Measurements from ENCODE around the gene ASGR2.

The ASGR2 gene

DNA sequence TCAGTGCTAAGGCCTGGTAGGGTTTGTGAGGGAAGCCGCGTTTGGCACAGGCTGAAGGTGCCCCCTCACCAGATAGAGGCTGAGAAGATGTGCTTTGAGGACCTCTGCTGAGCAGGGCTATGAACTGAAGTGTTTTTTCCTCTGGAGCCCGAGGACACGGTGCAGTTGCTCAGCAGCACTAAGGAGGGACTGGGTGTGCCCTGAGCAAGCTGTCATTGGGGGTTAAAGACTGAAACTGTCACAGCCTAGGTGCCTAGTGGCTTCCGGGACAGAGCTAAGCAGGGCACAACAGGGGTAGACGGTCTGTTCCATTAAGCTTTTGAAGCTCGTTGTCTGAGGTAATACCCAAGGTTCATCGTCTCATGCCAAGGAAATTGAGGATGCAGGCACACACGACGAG is 24.8 kb upstream of the ASGR2 start:
- no peak for DNase-seq (ENCODE audit: low read depth)
- no peak for TF ChIP-seq CTCF (conservative IDR thresholded peaks at IDR 0.05; ENCODE audit: control insufficient read depth, insufficient read depth, low read depth, low read length)
- H3K4me3 ChIP-seq (ENCODE audit: control insufficient read depth, low read depth, low read length): no peak overlapping the region

GRCh38 chr17:7138800-7139381 is 24.3 kb upstream of the ASGR2 start:
- H3K4me3 ChIP-seq (ENCODE audit: control insufficient read depth, low read depth, low read length): no peak overlapping the region
- DNase-seq (ENCODE audit: low read depth): no peak
- TF ChIP-seq CTCF (conservative IDR thresholded peaks at IDR 0.05; ENCODE audit: control insufficient read depth, insufficient read depth, low read depth, low read length): no peak

GRCh38 chr17:7137171-7137943 is 22.7 kb upstream of the ASGR2 start:
- no peak for TF ChIP-seq CTCF (conservative IDR thresholded peaks at IDR 0.05; ENCODE audit: control insufficient read depth, insufficient read depth, low read depth, low read length)
- H3K4me3 ChIP-seq (ENCODE audit: control insufficient read depth, low read depth, low read length): no peak overlapping the region
- no peak for DNase-seq (ENCODE audit: low read depth)

DNA sequence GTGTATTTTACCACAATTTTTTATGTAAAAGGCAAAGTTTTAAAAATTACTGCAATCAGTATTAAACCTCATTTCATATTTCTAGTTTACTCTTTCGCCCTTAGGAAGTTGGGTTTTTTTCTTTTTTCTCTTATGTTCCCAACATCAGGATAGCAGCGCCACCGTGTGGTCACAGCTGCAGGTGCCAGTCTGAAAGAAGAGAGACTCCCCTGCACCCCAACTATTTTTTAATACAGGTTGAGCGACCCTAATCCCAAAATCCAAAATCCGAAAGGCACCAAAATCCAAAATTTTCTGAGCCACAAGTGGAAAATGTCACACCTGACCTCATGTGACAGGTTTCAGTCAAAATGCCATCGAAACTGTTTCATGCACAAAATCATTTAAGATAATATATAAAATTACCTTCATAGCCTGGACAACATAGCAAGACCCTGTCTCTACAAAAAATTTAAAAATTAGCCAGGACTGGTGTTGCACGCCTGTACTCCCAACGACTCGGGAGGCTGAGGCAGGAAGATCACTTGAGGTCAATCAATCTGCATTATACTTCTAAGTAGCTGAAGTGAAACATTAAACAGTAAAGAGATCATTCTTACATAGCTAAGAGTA is 21.8 kb upstream of the ASGR2 start:
- peak; percentile 68 for DNase-seq (ENCODE audit: low read depth)
- no peak overlapping the region for H3K4me3 ChIP-seq (ENCODE audit: control insufficient read depth, low read depth, low read length)
- peak; percentile 94 for TF ChIP-seq CTCF (conservative IDR thresholded peaks at IDR 0.05; ENCODE audit: control insufficient read depth, insufficient read depth, low read depth, low read length)

- no peak for DNase-seq (ENCODE audit: low read depth)
- H3K4me3 ChIP-seq (ENCODE audit: control insufficient read depth, low read depth, low read length): no peak overlapping the region
- no peak for TF ChIP-seq CTCF (conservative IDR thresholded peaks at IDR 0.05; ENCODE audit: control insufficient read depth, insufficient read depth, low read depth, low read length)
Measured at GRCh38 chr17:7133916-7134315, 19.3 kb upstream of the ASGR2 start.

- peak; percentile 28 for TF ChIP-seq CTCF (conservative IDR thresholded peaks at IDR 0.05; ENCODE audit: control insufficient read depth, insufficient read depth, low read depth, low read length)
- no peak overlapping the region for H3K4me3 ChIP-seq (ENCODE audit: control insufficient read depth, low read depth, low read length)
- DNase-seq (ENCODE audit: low read depth): no peak
Measured at GRCh38 chr17:7133424-7133823, 18.8 kb upstream of the ASGR2 start.

Data from fibroblast of mammary gland (primary cell).